GM18519 (cell line): Measurements from ENCODE around the gene PTPRN2.
"Not testable (repeated sequence)": the region's sequence is repeated elsewhere in the genome, so short reads cannot be mapped to it uniquely, and the experiment has no call there.

Source experiments
- ATAC-seq: cut with Tn5 transposase; IDR thresholded peaks from one replicate; pipeline ENCODE4 v1.9.1; 2021; ENCODE audit warnings: mild to moderate bottlenecking, moderate library complexity; ENCODE audit not compliant: unreplicated experiment, low FRiP score

PTPRN2 gene

GRCh38 chr7:158277219-158278141 is 310.1 kb downstream of the PTPRN2 start:
- no peak for ATAC-seq

- ATAC-seq: no peak
Measured at GRCh38 chr7:158276414-158277218, 311.0 kb downstream of the PTPRN2 start.

- no peak for ATAC-seq
Measured at GRCh38 chr7:158275711-158276413, 311.8 kb downstream of the PTPRN2 start.

- no peak for ATAC-seq
Measured at GRCh38 chr7:158274996-158275395, 312.6 kb downstream of the PTPRN2 start.

- no peak for ATAC-seq
Measured at GRCh38 chr7:158274404-158274811, 313.2 kb downstream of the PTPRN2 start.

- ATAC-seq: not testable (repeated sequence)
Measured at GRCh38 chr7:158273756-158274342, 313.8 kb downstream of the PTPRN2 start.

DNA sequence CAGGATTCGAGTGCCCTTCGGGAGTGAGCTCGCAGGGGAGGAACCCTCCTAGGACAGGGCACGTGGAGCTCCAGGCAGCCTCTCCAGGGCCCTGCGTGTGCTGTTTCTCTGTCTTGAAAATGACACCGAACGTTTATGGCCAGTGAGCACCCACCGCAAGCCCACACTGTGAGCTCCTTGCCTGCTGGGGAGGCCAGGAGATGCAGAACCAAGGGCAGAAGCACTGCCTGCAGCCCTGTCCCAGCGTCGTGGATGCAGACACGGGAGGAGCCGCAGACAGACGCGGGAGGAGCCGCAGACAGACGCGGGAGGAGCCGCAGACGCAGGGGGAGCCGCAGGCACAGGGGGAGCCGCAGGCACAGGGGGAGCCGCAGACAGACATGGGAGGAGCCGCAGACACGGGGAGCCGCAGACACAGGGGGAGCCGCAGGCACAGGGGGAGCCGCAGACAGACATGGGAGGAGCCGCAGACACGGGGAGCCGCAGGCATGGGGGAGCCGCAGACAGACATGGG is 314.4 kb downstream of the PTPRN2 start:
- no peak for ATAC-seq

DNA sequence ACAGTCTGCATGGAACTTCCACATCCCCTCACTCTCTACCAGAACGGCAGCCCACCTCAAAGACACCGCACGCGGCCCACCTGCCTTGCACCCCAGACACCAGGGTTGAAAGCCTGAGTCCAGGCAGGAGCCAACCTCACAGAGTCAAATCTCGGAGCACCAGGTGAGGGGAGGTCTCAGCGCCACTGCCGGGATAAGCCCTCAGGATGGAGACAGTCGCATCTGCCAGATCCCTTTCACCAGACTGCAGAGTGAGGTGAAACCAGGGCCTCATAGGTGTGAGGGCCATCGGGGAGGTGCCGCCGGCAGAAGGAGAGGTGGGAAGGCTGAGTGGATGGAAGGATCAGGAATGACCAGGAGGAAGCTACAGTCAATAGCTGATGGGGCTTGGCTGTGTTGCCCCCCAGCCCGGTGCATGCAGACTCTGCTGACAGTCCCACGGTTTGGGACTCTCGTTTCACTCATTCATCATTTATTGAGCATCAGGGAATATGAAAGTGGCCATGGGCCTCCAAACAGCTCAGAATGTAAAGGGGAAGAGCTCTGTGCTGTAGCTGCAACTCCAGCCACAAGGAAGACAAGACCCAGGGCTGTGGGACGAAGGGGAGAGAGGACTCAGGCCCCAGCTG is 315.0 kb downstream of the PTPRN2 start:
- no peak for ATAC-seq

DNA sequence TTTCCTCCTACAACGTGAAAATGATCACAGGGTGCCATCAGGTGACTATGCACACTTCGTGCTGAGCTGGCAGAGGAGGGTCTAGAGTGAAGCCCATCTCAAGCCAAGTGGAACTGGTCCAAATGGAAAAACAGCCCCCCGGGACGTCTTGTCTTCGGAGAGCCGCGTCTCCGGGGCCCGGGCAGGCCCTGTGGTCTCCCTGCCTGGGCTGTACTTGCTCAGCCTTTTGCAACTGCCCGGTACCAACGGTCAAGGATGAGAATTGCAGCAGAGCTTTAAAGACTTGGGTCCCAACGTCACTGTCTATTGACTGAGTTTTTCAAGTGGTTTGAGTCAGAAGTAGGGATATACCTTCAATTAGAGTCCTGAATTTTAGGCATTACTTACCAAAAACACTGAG is 315.5 kb downstream of the PTPRN2 start:
- ATAC-seq: no peak

DNA sequence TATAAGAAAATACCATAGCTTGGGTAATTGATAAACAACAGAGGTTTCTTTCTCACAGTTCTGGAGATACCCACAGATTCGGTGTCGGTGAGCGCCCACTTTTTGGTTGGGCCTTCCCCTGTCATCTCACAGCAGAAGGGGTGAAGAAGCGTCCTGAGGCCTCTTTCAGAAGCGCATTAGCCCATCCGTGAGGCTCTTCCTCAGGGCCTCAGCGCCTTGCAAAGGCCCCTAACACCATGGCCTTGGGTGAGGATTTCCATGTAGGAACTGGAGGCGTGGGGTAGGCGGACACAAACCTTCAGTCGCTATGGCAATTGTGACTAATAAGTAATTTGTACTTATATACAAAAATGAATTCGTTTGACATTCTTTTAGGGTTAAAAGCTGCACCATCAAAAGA is 316.0 kb downstream of the PTPRN2 start:
- no peak for ATAC-seq

DNA sequence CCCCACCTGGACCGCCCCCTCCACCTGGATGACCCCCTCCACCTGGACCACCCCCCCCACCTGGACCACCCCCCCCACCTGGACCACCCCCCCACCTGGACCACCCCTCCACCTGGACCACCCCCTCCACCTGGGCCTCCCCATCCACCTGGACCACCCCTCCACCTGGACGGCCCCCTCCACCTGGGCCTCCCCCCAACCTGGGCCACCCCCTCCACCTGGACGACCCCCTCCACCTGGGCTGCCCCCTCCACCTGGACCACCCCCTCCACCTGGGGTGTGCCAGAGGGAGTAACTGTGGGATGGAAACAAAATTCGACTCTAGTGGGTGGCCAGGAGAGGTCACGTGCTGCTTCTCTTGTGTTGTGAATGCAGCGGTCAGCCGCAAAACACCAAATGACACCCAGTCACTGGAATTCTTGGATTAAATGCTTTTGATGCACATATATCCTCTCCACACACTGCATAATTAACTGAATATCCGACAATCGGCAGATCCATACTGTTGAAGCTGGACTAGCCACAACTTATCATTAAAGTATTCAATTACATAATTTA is 316.7 kb downstream of the PTPRN2 start:
- ATAC-seq: no peak

DNA sequence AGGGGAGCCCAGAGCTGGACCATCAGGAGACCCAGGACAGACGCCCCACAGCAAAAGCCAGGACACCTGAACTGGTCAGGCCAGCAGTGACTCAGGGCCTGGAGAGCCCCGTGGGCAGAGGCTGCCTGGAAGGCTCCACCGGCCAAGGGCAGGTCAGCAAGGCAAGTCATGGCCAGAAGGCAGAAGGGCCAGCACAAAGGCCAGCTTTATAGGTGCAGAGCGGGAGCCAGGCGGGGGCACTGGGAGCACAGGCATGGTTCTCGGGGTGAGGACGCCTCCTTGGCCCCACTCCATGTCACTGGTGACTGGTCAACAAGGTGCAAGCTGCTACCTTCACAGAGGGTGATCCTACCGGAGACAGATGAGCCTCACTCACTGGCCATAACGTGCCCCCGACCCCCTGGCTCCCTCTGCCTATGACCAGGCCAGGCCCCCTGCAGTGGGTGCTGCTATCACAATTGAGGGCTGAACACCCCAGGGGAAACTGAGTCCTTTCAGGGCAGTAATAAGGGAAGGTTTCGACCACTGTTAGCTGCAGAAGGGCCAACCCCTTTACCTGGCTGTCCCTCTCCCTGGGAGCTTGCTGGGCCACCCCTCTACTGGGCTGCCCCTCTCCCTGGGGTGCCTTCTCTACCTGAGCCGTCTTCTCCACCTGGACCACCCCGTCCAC is 317.4 kb downstream of the PTPRN2 start:
- no peak for ATAC-seq

GRCh38 chr7:158268816-158269535 is 318.6 kb downstream of the PTPRN2 start:
- ATAC-seq: no peak

DNA sequence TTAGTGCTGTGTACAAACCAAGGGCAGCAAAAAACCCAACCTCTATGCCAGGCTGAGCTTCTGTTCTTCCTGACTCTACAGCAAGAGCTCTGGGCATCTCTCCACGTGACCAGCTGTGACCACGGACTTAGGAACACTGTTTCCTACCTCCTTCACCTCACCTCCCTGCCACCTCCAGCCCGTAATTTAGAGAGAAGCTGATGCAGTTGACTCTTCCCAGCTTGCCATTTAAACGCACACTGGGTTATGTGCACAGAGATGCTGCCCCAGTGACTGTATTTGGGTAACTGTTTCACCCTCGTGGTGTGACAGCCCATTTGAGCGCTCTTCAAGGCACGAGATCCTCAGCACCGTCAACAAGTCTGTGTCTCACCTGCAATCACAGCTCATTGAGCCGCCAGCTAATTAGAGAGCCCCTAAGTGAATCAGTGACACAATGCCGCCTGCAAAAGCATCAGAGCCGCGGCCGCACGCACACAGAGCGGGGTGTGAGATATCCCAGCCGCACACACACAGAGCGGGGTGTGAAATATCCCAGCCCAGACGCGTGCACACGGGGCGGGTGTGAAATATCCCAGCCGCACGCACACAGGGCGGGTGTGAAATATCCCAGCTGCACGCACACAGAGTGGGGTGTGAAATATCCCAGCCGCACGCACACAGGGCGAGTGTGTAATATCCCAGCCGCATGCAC is 319.7 kb downstream of the PTPRN2 start:
- no peak for ATAC-seq

GRCh38 chr7:158266817-158267741 is 320.5 kb downstream of the PTPRN2 start:
- no peak for ATAC-seq

GRCh38 chr7:158266426-158266816 is 321.2 kb downstream of the PTPRN2 start:
- no peak for ATAC-seq

GRCh38 chr7:158265743-158266080 is 321.9 kb downstream of the PTPRN2 start:
- no peak for ATAC-seq
